Epithelial cell of proximal tubule (primary cell): Measurements from ENCODE around the gene GABRR3. TPM values are rescaled to one million over a fixed set of nuclear protein-coding genes. Genes with fewer than 3 reads are reported as not detected.

Experiments used
- DNase-seq: peaks from one replicate; pipeline ENCODE4 v3.0.0-alpha.2; 2011; ENCODE audit warnings: low read depth
- H3K4me3 ChIP-seq: 2 replicates; pipeline ENCODE4 v1.5.1; 2011; ENCODE audit warnings: low read depth, mild to moderate bottlenecking, low read length
- total RNA-seq: library from RNA; depleted of rRNA; stranded (reverse); fragments of >200 nt; gene quantifications from 2 replicates; pipeline ENCODE4 v1.2.3, GENCODE V29; 2015
- TF ChIP-seq, protein P1 (sequence below): conservative IDR thresholded peaks from 2 replicates; pipeline ENCODE4 v1.5.1; 2012; ENCODE audit warnings: low read depth, mild to moderate bottlenecking, low read length

GABRR3 gene
- total RNA-seq, 1 donor from 2014 or later: not detected

DNA sequence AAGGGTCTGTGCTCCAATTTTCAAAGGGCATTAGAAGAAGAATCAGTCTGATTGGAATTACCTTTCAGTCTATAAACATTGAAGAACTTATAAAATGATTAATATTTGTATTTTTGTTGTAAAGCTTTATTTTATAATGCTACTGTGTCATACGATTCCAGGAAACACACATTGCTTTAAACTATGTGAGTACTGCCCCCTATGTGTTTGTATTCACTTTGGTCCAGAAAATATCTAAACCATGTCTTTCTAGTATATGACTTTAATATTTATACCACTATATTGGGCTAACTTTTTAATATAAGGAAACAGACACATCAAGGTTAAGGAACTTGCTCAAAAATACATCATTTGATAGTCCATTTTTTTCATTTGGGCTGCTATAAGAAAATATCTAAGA lies 59.6 kb downstream of the GABRR3 start:
- no peak overlapping the region for H3K4me3 ChIP-seq
- no peak for DNase-seq
- TF ChIP-seq, protein P1, sequence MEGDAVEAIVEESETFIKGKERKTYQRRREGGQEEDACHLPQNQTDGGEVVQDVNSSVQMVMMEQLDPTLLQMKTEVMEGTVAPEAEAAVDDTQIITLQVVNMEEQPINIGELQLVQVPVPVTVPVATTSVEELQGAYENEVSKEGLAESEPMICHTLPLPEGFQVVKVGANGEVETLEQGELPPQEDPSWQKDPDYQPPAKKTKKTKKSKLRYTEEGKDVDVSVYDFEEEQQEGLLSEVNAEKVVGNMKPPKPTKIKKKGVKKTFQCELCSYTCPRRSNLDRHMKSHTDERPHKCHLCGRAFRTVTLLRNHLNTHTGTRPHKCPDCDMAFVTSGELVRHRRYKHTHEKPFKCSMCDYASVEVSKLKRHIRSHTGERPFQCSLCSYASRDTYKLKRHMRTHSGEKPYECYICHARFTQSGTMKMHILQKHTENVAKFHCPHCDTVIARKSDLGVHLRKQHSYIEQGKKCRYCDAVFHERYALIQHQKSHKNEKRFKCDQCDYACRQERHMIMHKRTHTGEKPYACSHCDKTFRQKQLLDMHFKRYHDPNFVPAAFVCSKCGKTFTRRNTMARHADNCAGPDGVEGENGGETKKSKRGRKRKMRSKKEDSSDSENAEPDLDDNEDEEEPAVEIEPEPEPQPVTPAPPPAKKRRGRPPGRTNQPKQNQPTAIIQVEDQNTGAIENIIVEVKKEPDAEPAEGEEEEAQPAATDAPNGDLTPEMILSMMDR: peak; percentile 43

DNA sequence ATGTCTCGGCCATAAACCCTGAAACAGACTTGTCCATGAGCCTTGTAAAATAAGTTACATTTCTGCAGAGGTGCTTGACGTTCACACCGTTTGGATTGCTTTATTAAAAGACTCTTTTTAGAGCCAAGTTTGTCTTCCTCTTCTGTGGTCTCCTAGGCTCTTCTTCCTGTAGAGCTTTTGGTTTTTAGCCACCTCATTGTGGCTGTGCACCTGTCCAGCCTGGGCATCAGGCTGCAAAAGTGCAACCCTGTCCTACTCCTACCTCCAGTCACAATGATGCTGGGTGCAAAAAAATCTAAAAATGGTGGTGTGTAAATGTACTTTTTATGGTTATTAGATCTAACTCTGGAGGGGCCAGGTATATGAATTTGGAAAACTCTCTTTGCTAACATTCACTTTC lies 60.1 kb downstream of the GABRR3 start:
- DNase-seq: no peak
- H3K4me3 ChIP-seq: no peak overlapping the region
- TF ChIP-seq, protein P1: no peak

DNA sequence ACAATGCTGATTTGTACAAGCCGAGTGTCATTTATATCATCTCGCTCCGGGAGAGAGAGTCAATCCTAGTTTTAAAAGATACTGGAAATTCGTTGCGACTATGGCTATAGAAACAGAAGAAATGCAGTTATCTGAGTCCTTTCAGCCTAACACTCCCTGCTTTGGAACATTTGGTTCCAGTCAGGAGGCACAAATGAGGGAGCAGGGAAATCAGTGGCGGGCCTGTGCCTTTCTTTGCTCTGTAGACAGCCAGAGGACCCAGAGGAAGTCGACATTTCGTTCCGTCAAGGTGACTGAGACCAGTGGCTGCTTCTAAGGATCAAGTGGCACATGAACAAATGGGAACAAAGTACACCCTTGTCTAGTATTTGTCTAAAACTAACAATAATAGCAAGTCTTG lies 62.1 kb downstream of the GABRR3 start:
- H3K4me3 ChIP-seq: peak overlapping the region; percentile 75

DNA sequence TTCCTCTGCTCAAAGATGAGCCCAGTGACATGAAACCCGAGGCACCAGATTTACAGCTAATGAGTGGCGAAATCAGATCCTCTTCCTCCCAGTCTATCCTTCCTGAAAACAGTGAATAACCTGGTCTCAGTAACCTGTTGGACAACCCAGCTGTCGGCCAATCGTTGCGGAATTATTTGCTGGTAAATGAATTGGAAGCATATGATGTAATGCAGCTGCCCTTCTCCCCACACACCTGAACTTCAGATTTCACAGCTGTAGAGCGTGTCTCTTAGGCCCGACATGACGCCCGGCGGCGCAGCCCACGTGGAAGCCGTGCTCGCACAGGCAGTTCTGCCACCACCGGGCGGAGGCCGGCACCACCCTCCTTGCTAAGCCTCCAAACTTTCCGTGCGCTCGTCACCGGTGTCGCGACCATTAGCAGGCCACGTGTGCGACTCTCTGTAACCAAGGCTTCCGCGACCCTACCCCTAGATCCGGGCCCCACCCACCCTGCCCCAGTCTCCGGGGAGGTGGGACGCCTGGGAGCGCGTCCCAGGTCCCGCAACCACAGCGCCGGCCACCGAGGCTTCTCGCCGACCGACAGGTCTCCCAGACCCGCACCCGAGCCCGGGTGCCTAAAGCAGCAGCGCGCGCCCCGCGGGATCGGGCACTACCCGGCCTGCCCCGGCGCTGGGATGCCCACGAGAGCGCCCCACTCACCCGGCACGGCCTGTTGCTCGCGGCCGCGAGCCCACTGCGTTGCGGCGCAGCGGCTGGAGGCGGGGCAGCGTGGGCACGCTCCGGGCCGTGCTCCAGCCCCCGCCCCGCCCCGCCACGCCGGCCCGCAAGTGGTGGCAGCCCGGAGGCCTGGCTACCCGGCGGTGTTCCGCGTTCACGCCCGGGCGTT lies 63.2 kb downstream of the GABRR3 start, which contains the start of gene RIOX2:
RIOX2 (minus strand) TSS at position 753 of the 889 bp plus-strand sequence. CDS start 4,838 bp downstream, outside the sequence.
- DNase-seq: no peak
- TF ChIP-seq, protein P1: no peak
- peak within 1 kb of the TSS; percentile 75 for H3K4me3 ChIP-seq

More for the DNA sequence above, 62.1 kb downstream of the GABRR3 start:
- TF ChIP-seq, protein P1: no peak
- no peak for DNase-seq

DNA sequence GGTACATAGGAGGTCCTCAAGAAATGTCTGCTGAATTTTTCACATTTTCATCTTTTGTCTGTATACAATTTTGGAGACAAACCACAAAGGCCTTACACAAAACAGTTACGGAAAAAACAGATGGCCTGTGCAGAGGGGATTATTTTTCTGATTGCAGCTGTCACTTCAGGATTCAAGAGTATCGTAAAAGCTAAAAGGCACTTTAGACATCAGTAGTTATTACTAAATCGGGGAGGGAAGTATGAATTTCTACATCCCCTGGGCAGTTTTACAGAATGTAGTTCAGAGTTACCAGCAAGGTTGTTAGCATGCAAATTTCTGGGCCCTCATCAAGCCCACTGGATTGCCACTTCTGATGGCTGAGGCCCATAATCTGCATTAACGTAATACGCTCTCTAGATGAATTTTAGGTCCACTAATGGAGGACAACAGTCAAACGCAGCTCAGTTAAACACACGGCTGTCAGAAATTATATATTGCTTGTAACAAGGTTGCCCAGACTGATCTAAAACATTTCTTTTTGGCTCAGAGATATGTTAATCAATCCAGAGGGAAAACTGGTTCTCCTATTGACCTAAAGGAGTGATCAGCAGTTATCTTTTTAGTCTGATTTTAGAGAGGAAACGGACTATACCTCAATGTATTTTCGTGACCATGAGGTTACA lies 64.0 kb downstream of the GABRR3 start:
- H3K4me3 ChIP-seq: peak overlapping the region; percentile 75
- DNase-seq: no peak
- TF ChIP-seq, protein P1: no peak

DNA sequence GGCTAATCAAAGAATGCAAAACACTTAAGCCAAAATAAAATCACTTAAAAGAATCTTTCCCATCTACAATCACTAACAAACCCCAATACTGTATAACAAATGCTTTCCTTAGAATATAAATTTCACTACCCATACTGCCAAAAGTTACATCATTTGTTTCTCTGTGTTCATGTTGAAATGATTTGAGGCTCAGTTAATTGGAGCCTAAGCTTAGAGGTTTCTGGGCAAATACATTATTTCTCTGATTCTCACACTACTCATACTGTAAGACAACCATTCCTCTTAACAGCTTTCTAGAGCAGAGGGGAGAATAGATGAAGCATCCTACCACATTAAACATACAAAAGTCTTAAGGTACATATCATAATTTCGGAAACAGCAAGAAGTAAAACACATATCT lies 65.0 kb downstream of the GABRR3 start:
- DNase-seq: no peak
- no peak overlapping the region for H3K4me3 ChIP-seq
- TF ChIP-seq, protein P1: no peak
